DOHH2 (cell line): Measurements from ENCODE around the gene ATXN7.

Experiments used
- CTCF ChIP-seq: fragments of 200-600 bp; sonication (generic); IDR thresholded peaks from one replicate; pipeline ENCODE4 v1.5.1; 2014; ENCODE audit warnings: antibody characterized with exemption, mild to moderate bottlenecking, low read depth, low read length; ENCODE audit not compliant: poor library complexity, severe bottlenecking
- EZH2phosphoT487 ChIP-seq: fragments of 200-600 bp; sonication (generic); IDR thresholded peaks from 2 replicates; pipeline ENCODE4 v1.6.1; 2017; ENCODE audit warnings: borderline replicate concordance, mild to moderate bottlenecking, antibody characterized with exemption, low read length, moderate library complexity, mixed read lengths

GRCh38 chr3:63980019-63980418 is 116.4 kb downstream of the ATXN7 start:
- TF ChIP-seq CTCF, result no peak
- no peak for TF ChIP-seq EZH2phosphoT487
